CD4-positive, alpha-beta T cell treated with Interleukin-15 for 1 hour (primary cell): ENCODE measurements around the gene LYZL4.

Source experiments
- DNase-seq: peaks from one replicate; pipeline ENCODE4 v3.0.0-alpha.2; 2020

LYZL4 gene

DNA sequence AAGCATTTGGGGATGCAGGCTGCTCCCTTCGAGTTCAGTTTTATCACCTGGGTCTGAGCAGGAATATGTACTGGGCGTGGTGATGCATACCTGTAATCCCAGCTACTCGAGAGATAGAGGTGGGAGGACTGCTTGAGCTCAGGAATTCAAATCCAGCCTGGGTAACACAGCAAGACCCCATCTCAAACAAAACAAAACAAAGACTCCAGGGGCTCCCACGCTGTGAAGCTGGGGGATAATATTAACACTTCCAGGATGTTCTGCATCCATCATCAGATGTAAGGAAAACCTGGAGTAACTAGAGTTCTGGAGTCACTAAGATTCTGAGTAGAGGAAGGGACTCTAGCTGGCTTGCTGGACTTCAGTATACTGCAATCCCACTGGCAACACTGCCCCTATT is 40.6 kb downstream of the LYZL4 start:
- no peak for DNase-seq

DNA sequence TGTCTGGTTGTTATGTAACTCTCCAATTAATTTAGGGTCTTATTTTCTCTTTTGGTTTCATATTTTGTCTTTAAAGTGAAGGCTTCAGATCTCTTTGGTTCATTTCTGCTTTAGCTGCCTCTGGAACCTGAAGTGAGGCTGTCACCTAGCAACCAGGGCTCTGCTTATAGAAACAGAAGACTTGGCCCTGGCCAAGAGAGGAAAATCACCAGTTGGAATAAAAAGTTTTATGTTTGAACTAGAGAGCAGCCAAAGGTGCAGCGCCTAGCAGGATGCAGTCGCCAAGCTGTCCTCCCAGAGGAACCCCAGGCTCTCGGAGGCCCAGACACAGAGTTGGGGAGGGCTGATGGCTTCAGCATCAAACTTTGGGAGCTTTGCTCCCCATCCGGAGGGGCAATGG is 41.1 kb downstream of the LYZL4 start:
- no peak for DNase-seq

DNA sequence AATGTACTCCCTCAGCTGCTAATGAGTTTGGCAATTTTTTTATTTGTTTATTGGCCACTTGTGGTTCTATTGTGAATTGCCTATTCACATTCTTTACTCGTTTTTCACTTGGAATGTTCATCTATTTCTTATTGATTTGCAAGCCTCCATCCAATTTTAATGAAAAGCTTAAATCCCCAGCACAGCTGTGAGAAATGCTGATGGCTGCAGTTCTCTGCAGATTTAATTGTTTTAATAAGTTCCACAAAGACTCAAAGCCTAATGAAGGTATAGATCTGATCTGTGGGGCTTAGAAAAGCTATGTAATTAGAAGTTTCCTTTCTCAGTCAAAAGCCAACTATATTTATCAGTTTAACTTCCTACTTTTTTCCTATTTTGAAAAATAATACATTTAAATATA is 41.5 kb downstream of the LYZL4 start:
- DNase-seq: no peak

DNA sequence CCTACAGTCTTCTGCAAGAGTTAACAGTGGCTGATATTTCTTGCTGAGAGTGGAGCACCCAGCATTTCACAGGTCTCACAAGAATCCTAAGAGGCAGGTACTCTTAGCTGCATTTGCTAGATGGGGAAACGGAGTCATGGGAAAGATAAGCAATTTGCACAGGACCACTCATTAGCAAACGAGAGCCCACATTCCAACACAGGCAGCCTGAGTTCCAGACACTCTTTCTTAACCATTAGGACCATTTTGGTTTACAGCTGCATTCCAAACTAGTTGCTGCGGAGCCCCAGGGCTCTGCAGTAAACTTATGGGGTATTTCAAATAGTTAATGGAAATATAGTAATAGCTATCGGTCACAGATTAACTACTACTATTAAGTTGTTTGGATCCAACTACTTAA is 42.5 kb downstream of the LYZL4 start:
- no peak for DNase-seq

DNA sequence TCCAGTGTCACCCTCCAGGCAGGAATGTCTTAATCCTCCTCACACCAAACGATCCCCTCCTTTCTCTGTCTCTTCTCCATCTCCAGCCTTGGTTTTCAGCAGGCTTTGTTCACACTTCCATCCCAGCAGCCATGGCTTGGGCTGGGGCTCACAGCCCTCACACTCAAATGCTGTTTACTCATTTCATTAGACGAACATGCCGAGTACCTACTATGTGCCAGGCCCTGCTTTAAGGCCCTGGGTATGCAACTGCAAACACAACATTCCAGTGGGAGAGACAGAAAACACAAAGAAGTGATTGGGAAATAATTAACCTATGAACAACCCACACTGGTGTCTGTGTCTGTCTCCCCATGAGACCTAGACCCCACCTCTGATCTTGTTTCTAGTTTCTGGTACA is 43.9 kb downstream of the LYZL4 start:
- DNase-seq: no peak

DNA sequence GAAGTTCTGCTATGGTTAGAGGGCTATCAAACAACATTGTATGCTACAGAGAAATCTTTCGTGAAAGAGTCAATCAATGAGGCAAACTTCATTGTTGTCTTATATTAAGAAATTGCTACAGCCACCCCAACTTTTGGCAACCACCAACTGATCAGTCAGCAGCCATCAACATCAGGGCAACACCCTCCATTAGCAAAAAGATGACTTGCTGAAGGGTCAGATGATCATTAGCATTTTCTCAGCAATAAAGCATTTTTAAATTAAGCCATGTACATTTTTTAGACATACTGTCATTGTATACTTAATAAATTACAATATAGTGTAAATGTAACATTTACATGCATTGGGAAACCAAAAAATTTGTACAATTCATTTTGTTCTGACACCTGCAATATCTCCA is 53.1 kb downstream of the LYZL4 start:
- DNase-seq: no peak

DNA sequence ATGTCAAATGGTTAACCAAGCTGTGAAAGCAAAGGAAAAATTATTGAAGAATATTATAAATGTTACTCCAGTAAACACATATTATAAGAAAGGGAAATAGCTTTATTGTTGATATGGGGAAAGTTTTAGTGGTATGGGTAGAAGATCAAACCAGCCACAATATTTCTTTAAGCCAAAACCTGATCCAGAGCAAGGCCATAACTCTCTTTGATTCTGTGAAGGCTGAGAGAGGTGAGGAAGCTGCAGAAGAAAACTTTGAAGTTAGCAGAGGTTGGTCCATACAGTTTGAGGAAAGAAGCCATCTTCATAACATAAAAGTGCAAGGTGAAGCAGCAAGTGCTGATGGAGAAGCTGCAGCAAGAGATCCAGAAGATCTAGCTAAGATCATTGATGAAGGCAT is 54.8 kb downstream of the LYZL4 start:
- DNase-seq: no peak

DNA sequence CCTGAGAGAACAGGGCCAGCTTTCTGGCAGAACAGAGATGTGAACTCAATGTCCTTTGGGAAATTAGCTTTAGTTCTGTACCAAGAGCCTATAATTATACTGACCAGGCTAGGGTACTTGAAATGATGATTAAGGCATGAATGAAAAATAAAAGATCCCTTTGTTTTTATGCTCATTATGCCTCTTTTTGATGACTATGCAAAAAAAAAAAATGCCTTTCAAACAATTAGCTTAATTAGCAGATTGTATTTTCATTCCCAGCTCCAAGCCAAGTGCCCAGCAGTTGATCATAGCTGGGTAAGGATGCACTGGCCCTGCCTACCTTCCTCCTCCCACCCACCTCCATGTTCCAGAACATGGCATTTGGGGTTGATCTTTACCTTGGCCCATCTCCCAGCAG is 56.8 kb downstream of the LYZL4 start:
- no peak for DNase-seq

DNA sequence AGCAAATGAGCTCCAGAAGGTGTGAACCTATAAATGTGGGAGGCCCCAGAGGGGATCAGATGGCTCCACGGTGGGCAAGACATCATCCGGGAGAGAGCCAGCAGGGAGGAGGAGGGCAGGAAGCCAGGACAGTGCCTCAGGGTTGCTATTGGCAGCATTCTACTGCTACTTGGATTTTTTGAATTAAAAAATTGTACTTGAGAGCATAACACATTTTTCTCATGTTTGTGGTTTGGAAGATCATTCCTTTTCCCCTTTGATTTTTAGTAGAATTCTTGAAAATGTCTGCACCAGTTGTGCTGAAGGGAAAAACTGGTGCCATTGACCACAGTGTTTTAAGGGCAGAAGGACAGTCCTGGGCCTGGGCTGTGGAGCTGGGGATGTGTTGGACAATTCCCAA is 59.2 kb downstream of the LYZL4 start:
- no peak for DNase-seq

DNA sequence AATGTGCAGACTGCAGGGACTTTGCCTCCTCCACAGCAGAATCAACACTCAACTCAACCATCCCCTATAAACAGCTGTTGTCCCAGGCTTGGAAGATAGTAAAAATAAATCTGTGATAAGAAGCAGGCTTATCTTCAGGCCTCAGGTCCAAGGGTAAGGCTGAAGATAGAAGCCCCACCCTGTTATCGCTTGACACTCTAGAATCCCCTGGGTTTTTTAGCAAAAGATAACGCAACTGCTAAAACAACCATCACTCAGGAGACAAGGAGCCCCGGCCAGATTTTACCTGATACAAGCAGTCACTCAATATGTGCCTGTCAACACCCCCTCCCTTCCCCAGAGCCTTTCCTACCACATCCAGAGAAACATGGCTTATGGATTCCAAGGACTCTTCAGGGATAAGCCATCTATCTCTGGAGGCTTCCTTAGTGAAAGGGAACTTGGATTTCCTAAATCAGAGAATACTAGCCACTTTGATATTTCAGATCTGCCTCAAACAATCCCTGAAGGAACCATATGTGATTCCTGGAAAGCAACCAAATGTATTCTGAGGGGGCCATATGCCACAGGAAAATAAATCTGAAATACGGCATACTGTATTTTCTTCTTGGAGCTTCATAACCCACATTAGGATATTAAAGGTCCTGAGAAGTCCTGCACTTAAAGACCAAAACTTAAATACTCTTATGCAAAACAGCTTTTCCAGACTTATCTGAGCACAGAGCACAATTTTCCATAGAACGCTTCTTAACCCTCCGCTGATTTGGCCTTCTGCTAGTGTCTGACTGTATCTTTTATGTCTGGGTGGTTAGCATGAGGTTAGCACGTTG is 60.4 kb downstream of the LYZL4 start:
- no peak for DNase-seq

DNA sequence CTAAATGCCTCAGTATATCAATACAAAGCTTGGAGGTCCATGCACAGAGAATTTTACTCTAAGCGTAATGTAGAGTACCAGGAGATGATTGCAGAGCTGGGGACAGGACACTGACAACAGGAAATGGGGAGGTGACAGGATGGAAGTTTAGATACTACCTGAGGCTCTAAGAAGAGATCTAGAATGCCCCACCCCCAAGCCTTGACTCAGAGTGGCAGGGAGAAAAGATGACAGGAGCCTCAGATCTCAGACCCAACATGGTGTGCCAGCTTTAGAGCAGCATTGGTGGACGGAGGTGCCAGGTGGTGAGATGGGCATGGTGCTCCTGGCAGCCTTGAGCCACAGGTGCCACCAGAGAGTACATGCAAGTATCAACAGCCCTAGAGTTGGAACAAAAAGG is 62.5 kb downstream of the LYZL4 start:
- no peak for DNase-seq
